Keratinocyte (primary cell): ENCODE measurements around the gene EPYC. TPM values are rescaled to one million over a fixed set of nuclear protein-coding genes. Genes with fewer than 3 reads are reported as not detected.

ENCODE experiments used
- DNase-seq: peaks from one replicate; pipeline ENCODE4 v3.0.0-alpha.2; 2011; ENCODE audit warnings: low read depth, missing footprints, low spot score
- FAIRE-seq: peaks from 2 replicates; lab custom pipeline; 2011; peaks lifted over from hg19 to GRCh38; lab: Jason Lieb, UNC
- H2AFZ ChIP-seq: 2 replicates; pipeline ENCODE4 v1.6.0; 2012; ENCODE audit warnings: low read length, control low read depth, inconsistent platforms; ENCODE audit not compliant: control insufficient read depth
- H3K27ac ChIP-seq: 2 replicates; pipeline ENCODE4 v1.5.1; 2011; ENCODE audit warnings: low read length; ENCODE audit not compliant: control insufficient read depth, insufficient read depth
- H3K27me3 ChIP-seq: 3 replicates; pipeline ENCODE4 v1.6.0; 2011; ENCODE audit warnings: low read length; ENCODE audit not compliant: control insufficient read depth, insufficient read depth; ENCODE audit errors: extremely low read depth
- H3K36me3 ChIP-seq, 2 experiments: 2 replicates in 1 of 2; 3 replicates in 1 of 2; pipeline ENCODE4 v1.5.1; 2011; ENCODE audit warnings: low read length in 2 of 2, mild to moderate bottlenecking in 1 of 2; ENCODE audit not compliant: control insufficient read depth in 2 of 2, insufficient read depth in 2 of 2; ENCODE audit errors: extremely low read depth in 1 of 2
- H3K4me1 ChIP-seq: 3 replicates; pipeline ENCODE4 v1.5.1; 2011; ENCODE audit warnings: low read length; ENCODE audit not compliant: control insufficient read depth, insufficient read depth; ENCODE audit errors: extremely low read depth
- H3K4me2 ChIP-seq: 3 replicates; pipeline ENCODE4 v1.6.0; 2011; ENCODE audit warnings: low read depth, low read length; ENCODE audit not compliant: control insufficient read depth, insufficient read depth; ENCODE audit errors: extremely low read depth
- H3K4me3 ChIP-seq, 3 experiments: fragments of 200-600 bp in 1 of 3; sonication (generic) in 1 of 3; 2 replicates in 2 of 3; 3 replicates in 1 of 3; pipeline ENCODE4 v1.5.1; 2011 to 2016; ENCODE audit warnings: low read length in 3 of 3, mild to moderate bottlenecking in 3 of 3, control low read depth in 2 of 3, inconsistent platforms in 1 of 3, low read depth in 1 of 3, mixed read lengths in 1 of 3, mixed run types in 1 of 3, moderate library complexity in 1 of 3; ENCODE audit not compliant: control insufficient read depth in 2 of 3, insufficient read depth in 2 of 3; ENCODE audit errors: extremely low read depth in 1 of 3
- H3K79me2 ChIP-seq: 2 replicates; pipeline ENCODE4 v1.6.0; 2012; ENCODE audit warnings: low read length; ENCODE audit not compliant: control insufficient read depth, insufficient read depth
- H3K9ac ChIP-seq: 3 replicates; pipeline ENCODE4 v1.6.0; 2011; ENCODE audit warnings: low read length; ENCODE audit not compliant: control insufficient read depth, insufficient read depth; ENCODE audit errors: extremely low read depth
- H3K9me1 ChIP-seq: 3 replicates; pipeline ENCODE4 v1.6.0; 2011; ENCODE audit warnings: low read length; ENCODE audit not compliant: control insufficient read depth, insufficient read depth; ENCODE audit errors: extremely low read depth
- H3K9me3 ChIP-seq: 2 replicates; pipeline ENCODE4 v1.5.1; 2012; ENCODE audit warnings: low read depth, low read length; ENCODE audit not compliant: control insufficient read depth
- H4K20me1 ChIP-seq: 3 replicates; pipeline ENCODE4 v1.6.0; 2011; ENCODE audit warnings: low read length; ENCODE audit not compliant: control insufficient read depth, insufficient read depth; ENCODE audit errors: extremely low read depth
- CTCF ChIP-seq, 3 experiments: IDR thresholded peaks in 1 of 3; conservative IDR thresholded peaks in 1 of 3; optimal IDR thresholded peaks in 1 of 3; 2 replicates in 2 of 3; 3 replicates in 1 of 3; pipeline versions ENCODE3 to v1.5.1; 2011; ENCODE audit warnings: low read length in 3 of 3, mild to moderate bottlenecking in 3 of 3, moderate library complexity in 2 of 3, control low read depth in 1 of 3, inconsistent platforms in 1 of 3; ENCODE audit not compliant: insufficient read depth in 2 of 3; ENCODE audit errors: extremely low read depth in 1 of 3
- EZH2 ChIP-seq: IDR thresholded peaks from one replicate; pipeline ENCODE4 v1.6.1; 2012; ENCODE audit warnings: inconsistent platforms, mild to moderate bottlenecking, low read length, moderate library complexity
- dilution Hi-C: fragments of 300-500 bp; cut with MboI; formaldehyde crosslinking; loops from one replicate; pipeline ENCODE4 v1.7.0; 2020; ENCODE audit warnings: low sequenced_read_pairs; ENCODE audit not compliant: extremely low pct_ligation_motif_present
- polyA plus RNA-seq, 5 experiments: library from polyadenylated mRNA; depleted of rRNA in 3 of 5; stranded (reverse) in 3 of 5; stranded (forward) in 1 of 5; unstranded in 1 of 5; fragments of >200 nt; gene quantifications; 1 replicate in 1 of 5; 2 replicates in 3 of 5; 3 replicates in 1 of 5; pipeline versions ENCODE4 v1.2.1 to v1.2.3, GENCODE V29; 2011 to 2012; ENCODE audit warnings: missing spikeins in 2 of 5, low read depth in 1 of 5, low replicate concordance in 1 of 5

The EPYC gene
- polyA plus RNA-seq, 1 donor (not counting 4 experiments of a cell fraction or from before 2014, with no cell fraction given) = not detected

GRCh38 chr12:90921536-90921935, 83.2 kb downstream of the EPYC start:
- no peak overlapping the region for H2AFZ ChIP-seq
- DNase-seq (no peak), FAIRE-seq (peak; percentile 26)
- dilution Hi-C loops = no loop called here
- peaks cover 5% of the 10 kb centered on the region for H3K4me1 ChIP-seq
- H3K27ac ChIP-seq = no peak overlapping the region
- H3K9me3 ChIP-seq = no peaks in the 10 kb centered on the region
- H3K36me3 ChIP-seq = no peaks in the 10 kb centered on the region
- no peak overlapping the region for H3K4me3 ChIP-seq
- H3K4me2 ChIP-seq = no peak overlapping the region
- TF ChIP-seq CTCF (optimal IDR thresholded peaks at IDR 0.05 in 1 of 3, IDR thresholded peaks at IDR 0.05 in 1 of 3, conservative IDR thresholded peaks at IDR 0.05 in 1 of 3; ENCODE audit: extremely low read depth in 1 of 3, insufficient read depth in 2 of 3, low read length in 3 of 3) = no peak
- no peaks in the 10 kb centered on the region for H4K20me1 ChIP-seq
- H3K9me1 ChIP-seq = no peaks in the 10 kb centered on the region
- no peaks in the 10 kb centered on the region for H3K27me3 ChIP-seq
- H3K79me2 ChIP-seq = no peaks in the 10 kb centered on the region
- H3K9ac ChIP-seq = no peak overlapping the region

- Histone ChIP-seq H3K36me3 (no peaks in the 10 kb centered on the region), H3K9me3 (no peaks in the 10 kb centered on the region), H4K20me1 (no peaks in the 10 kb centered on the region), H3K27me3 (no peaks in the 10 kb centered on the region), H3K9me1 (no peaks in the 10 kb centered on the region), H3K27ac (no peak overlapping the region), H3K4me3 (no peak overlapping the region), H3K9ac (no peak overlapping the region), H3K79me2 (no peaks in the 10 kb centered on the region), H2AFZ (no peak overlapping the region), H3K4me2 (no peak overlapping the region), H3K4me1 (peaks cover 5% of the 10 kb centered on the region)
- dilution Hi-C loops = no loop called here
- FAIRE-seq = no peak
- DNase-seq = no peak
- TF ChIP-seq CTCF (optimal IDR thresholded peaks at IDR 0.05 in 1 of 3, IDR thresholded peaks at IDR 0.05 in 1 of 3, conservative IDR thresholded peaks at IDR 0.05 in 1 of 3; ENCODE audit: extremely low read depth in 1 of 3, insufficient read depth in 2 of 3, low read length in 3 of 3) = no peak
- TF ChIP-seq EZH2 = no peak
These were observed 84.5 kb downstream of the EPYC start for GRCh38 chr12:90920222-90920621.
